Measurements from ENCODE around the gene RMI2. TPM values are rescaled to one million over a fixed set of nuclear protein-coding genes. Genes with fewer than 3 reads are reported as not detected.
"Not testable (repeated sequence)": the region's sequence is repeated elsewhere in the genome, so short reads cannot be mapped to it uniquely, and the experiment has no call there.

RMI2 gene
- total and polyA plus RNA-seq, 7 donors, result 0.36 to 19.3 (median 2.2) TPM

GRCh38 chr16:11297492-11298142 lies 47.6 kb upstream of the RMI2 start:
- Histone ChIP-seq H3K36me3 (no peaks in the 10 kb centered on the region), H3K4me3 (peak overlapping the region; percentile 3 to 28 (median 19)), H3K27me3 (no peaks in the 10 kb centered on the region), H3K4me1 (peaks cover 0 to 19% (median 15%) of the 10 kb centered on the region in 4 donors), H3K27ac (peak overlapping the region in 3 of 4 donors; percentile 44 to 76 (median 75)), H3K9me3 (no peaks in the 10 kb centered on the region)
- intact Hi-C loops (cut with DNase I), result no loop called here
- DNase-seq, result peak; percentile 90
- TF ChIP-seq POLR2AphosphoS5 (IDR thresholded peaks at IDR 0.05), result peak in 2 of 4 donors; percentile 5 to 54
- TF ChIP-seq EP300 (IDR thresholded peaks at IDR 0.05), result no peak
- WGBS, 2 donors, result 10% methylated on average over 19 of the region's 19 CpGs

GRCh38 chr16:11298143-11298900 lies 46.9 kb upstream of the RMI2 start:
- TF ChIP-seq POLR2A (IDR thresholded peaks at IDR 0.05), result no peak
- TF ChIP-seq POLR2AphosphoS5 (IDR thresholded peaks at IDR 0.05), result no peak
- TF ChIP-seq EP300 (IDR thresholded peaks at IDR 0.05), result no peak
- TF ChIP-seq CTCF (IDR thresholded peaks at IDR 0.05), result no peak
- no peak overlapping the region for H3K4me3 ChIP-seq
- DNase-seq, result no peak
- intact Hi-C loops (cut with DNase I), result no loop called here
- H3K27ac ChIP-seq, result peak overlapping the region in 3 of 4 donors; percentile 44 to 76 (median 75)
- no peaks in the 10 kb centered on the region for H3K9me3 ChIP-seq
- H3K36me3 ChIP-seq, result no peaks in the 10 kb centered on the region
- H3K27me3 ChIP-seq, result no peaks in the 10 kb centered on the region
- peaks cover 0 to 19% (median 15%) of the 10 kb centered on the region in 4 donors for H3K4me1 ChIP-seq
- 94 to 95% methylated on average over 5 of the region's 5 CpGs for WGBS, 2 donors

GRCh38 chr16:11298950-11299547 lies 46.2 kb upstream of the RMI2 start:
- H3K36me3 ChIP-seq; H3K4me3 ChIP-seq; DNase-seq; intact Hi-C loops (cut with DNase I); H3K27me3 ChIP-seq; H3K9me3 ChIP-seq; H3K27ac ChIP-seq: not testable (repeated sequence)
- WGBS, 2 donors, result 74 to 82% methylated on average over 13 of the region's 13 CpGs
- peaks cover 0 to 20% (median 17%) of the 10 kb centered on the region in 4 donors for H3K4me1 ChIP-seq

- DNase-seq, result no peak
- intact Hi-C loops (cut with DNase I), result no loop called here
- TF ChIP-seq EP300 (IDR thresholded peaks at IDR 0.05), result no peak
- no peak for TF ChIP-seq CTCF (IDR thresholded peaks at IDR 0.05)
- TF ChIP-seq POLR2AphosphoS5 (IDR thresholded peaks at IDR 0.05), result no peak
- no peak for TF ChIP-seq POLR2A (IDR thresholded peaks at IDR 0.05)
- Histone ChIP-seq H3K27me3 (no peaks in the 10 kb centered on the region), H3K4me3 (no peak overlapping the region), H3K4me1 (peaks cover 0 to 21% (median 17%) of the 10 kb centered on the region in 4 donors), H3K27ac (no peak overlapping the region), H3K9me3 (no peaks in the 10 kb centered on the region), H3K36me3 (no peaks in the 10 kb centered on the region)
- WGBS, 2 donors, result 74 to 86% methylated on average over 6 of the region's 6 CpGs
Measured at GRCh38 chr16:11299865-11300559, 45.2 kb upstream of the RMI2 start.

GRCh38 chr16:11300560-11300892 lies 44.7 kb upstream of the RMI2 start:
- H3K27ac ChIP-seq, result no peak overlapping the region
- no peak for DNase-seq
- no peaks in the 10 kb centered on the region for H3K36me3 ChIP-seq
- 88 to 93% methylated on average over 7 of the region's 7 CpGs for WGBS, 2 donors
- TF ChIP-seq CTCF (IDR thresholded peaks at IDR 0.05), result no peak
- no peak for TF ChIP-seq EP300 (IDR thresholded peaks at IDR 0.05)
- TF ChIP-seq POLR2A (IDR thresholded peaks at IDR 0.05), result no peak
- no peak for TF ChIP-seq POLR2AphosphoS5 (IDR thresholded peaks at IDR 0.05)
- H3K4me1 ChIP-seq, result peaks cover 0 to 21% (median 17%) of the 10 kb centered on the region in 4 donors
- no peak overlapping the region for H3K4me3 ChIP-seq
- intact Hi-C loops (cut with DNase I), result no loop called here
- H3K27me3 ChIP-seq, result no peaks in the 10 kb centered on the region
- H3K9me3 ChIP-seq, result no peaks in the 10 kb centered on the region
